Esophagus squamous epithelium (tissue), 4 donors: ENCODE data around the gene MMGT1.

ENCODE experiments used
- CTCF ChIP-seq, 6 experiments: fragments of 450-650 bp in 4 of 6; fragments of 200-600 bp in 2 of 6; sonication (generic) in 2 of 6; IDR thresholded peaks; one replicate each; pipeline ENCODE4 v1.5.1; 2016 to 2019; ENCODE audit warnings: antibody characterized with exemption in 6 of 6, mild to moderate bottlenecking in 4 of 6, moderate library complexity in 4 of 6
- POLR2A ChIP-seq, 4 donors: fragments of 450-650 bp; IDR thresholded peaks; one replicate each; pipeline ENCODE4 v1.6.1; 2017; ENCODE audit warnings: antibody characterized with exemption in 4 of 4, mild to moderate bottlenecking in 4 of 4, moderate library complexity in 3 of 4

DNA sequence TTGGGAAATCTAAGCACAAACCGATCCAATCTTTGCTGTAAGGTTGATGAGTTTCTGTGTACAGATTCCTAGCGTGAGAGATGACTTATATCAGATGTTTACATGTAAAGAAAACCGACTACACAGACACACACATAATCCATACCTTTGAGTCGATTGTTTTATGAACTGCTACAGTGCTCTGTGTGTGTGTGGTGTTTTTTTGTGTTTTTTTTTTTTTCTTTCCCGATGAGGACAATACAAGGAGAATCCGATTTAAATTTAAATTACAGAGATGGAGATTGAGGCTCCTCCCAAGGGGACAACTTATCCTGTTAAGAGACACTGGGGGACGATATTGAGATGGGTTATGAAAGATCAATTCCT lies 11.0 kb upstream of the MMGT1 start:
- TF ChIP-seq CTCF (IDR thresholded peaks at IDR 0.05) (no peak), POLR2A (IDR thresholded peaks at IDR 0.05) (no peak)
